ENCODE measurements around the gene EIF3I. TPM values are rescaled to one million over a fixed set of nuclear protein-coding genes. Genes with fewer than 3 reads are reported as not detected.

EIF3I gene
- total and polyA plus RNA-seq, 12 donors, result 187 to 672 (median 226) TPM

DNA sequence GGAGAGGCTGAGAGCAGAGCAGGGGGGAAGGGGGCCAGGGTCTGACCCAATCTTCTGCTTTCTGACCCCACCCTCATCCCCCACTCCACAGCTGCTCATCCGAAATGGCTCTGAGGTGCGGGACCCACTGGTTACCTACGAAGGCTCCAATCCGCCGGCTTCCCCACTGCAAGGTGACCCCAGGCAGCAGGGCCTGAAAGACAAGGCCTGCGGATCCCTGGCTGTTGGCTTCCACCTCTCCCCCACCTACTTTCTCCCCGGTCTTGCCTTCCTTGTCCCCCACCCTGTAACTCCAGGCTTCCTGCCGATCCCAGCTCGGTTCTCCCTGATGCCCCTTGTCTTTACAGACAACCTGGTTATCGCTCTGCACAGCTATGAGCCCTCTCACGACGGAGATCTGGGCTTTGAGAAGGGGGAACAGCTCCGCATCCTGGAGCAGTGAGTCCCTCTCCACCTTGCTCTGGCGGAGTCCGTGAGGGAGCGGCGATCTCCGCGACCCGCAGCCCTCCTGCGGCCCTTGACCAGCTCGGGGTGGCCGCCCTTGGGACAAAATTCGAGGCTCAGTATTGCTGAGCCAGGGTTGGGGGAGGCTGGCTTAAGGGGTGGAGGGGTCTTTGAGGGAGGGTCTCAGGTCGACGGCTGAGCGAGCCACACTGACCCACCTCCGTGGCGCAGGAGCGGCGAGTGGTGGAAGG lies 52.6 kb downstream of the EIF3I start:
- Histone ChIP-seq H3K4me3 (no peak overlapping the region), H3K27ac (no peak overlapping the region), H3K9me3 (replicated peaks in 1 of 3) (no peaks in the 10 kb centered on the region), H3K4me1 (replicated peaks in 1 of 2) (no peaks in the 10 kb centered on the region), H3K27me3 (peaks cover 3% of the 10 kb centered on the region), H3K36me3 (replicated peaks in 1 of 2) (no peaks in the 10 kb centered on the region)
- 77 to 86% (median 83%) methylated on average over 21 to 31 of the region's 31 CpGs for WGBS, 4 donors
- TF ChIP-seq, protein P1, sequence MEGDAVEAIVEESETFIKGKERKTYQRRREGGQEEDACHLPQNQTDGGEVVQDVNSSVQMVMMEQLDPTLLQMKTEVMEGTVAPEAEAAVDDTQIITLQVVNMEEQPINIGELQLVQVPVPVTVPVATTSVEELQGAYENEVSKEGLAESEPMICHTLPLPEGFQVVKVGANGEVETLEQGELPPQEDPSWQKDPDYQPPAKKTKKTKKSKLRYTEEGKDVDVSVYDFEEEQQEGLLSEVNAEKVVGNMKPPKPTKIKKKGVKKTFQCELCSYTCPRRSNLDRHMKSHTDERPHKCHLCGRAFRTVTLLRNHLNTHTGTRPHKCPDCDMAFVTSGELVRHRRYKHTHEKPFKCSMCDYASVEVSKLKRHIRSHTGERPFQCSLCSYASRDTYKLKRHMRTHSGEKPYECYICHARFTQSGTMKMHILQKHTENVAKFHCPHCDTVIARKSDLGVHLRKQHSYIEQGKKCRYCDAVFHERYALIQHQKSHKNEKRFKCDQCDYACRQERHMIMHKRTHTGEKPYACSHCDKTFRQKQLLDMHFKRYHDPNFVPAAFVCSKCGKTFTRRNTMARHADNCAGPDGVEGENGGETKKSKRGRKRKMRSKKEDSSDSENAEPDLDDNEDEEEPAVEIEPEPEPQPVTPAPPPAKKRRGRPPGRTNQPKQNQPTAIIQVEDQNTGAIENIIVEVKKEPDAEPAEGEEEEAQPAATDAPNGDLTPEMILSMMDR (IDR thresholded peaks at IDR 0.05), result no peak
- no peak for TF ChIP-seq POLR2A (IDR thresholded peaks at IDR 0.05)
- no peak for DNase-seq
- intact Hi-C loops (cut with DNase I), result no loop called here

DNA sequence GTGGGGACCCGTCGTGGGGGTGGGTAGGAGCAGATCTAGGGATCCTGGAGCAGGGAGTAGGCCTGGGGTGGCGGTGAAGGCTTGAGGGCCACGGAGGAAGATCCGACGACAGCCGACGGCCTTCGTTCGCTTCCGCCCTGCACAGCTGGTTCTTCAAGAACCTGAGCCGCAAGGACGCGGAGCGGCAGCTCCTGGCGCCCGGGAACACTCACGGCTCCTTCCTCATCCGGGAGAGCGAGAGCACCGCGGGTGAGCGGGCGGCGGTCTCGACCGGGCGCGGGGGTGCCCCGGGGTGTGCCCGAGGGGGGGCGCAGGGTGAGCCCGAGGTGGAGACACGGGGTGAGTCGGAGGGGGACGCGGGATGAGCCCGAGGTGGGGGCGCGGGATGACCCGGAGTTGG lies 53.2 kb downstream of the EIF3I start:
- peak in 3 of 7 donors; percentile 34 to 54 (median 34) for DNase-seq
- peak overlapping the region in 1 of 4 donors; percentile 19 for H3K4me3 ChIP-seq

DNA sequence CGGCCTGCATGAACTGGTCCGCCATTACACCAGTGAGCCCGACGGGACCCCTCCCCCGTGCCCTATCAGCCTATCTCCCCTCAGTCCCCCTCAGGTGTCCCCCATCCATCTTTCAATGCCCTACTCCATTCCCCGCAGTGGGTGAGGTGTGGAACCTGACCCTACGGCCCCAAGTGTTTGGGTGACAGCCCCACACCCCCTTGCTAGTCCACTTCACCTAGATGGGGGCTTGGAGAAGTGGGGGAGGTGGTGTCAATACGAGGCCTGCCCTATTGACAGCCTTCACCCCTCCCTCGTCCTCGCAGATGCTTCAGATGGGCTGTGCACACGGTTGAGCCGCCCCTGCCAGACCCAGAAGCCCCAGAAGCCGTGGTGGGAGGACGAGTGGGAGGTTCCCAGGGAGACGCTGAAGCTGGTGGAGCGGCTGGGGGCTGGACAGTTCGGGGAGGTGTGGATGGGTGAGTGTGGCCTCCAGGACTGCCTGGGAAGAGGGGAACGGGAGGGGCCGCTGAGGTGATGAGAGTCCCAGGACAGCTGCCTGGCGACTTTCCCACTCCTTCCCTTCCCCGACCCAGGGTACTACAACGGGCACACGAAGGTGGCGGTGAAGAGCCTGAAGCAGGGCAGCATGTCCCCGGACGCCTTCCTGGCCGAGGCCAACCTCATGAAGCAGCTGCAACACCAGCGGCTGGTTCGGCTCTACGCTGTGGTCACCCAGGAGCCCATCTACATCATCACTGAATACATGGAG lies 54.0 kb downstream of the EIF3I start:
- WGBS, 4 donors, result 74 to 85% (median 85%) methylated on average over 18 to 30 of the region's 30 CpGs
- TF ChIP-seq POLR2A (IDR thresholded peaks at IDR 0.05), result no peak
- TF ChIP-seq, protein P1 (IDR thresholded peaks at IDR 0.05), result no peak
- Histone ChIP-seq H3K27me3 (peaks cover 3% of the 10 kb centered on the region), H3K4me1 (replicated peaks in 1 of 2) (no peaks in the 10 kb centered on the region), H3K36me3 (replicated peaks in 1 of 2) (no peaks in the 10 kb centered on the region), H3K27ac (no peak overlapping the region), H3K4me3 (no peak overlapping the region), H3K9me3 (replicated peaks in 1 of 3) (no peaks in the 10 kb centered on the region)
- DNase-seq, result no peak
- intact Hi-C loops (cut with DNase I), result no loop called here

More for the DNA sequence above, 53.2 kb downstream of the EIF3I start:
- H3K9me3 ChIP-seq (replicated peaks in 1 of 3), result no peaks in the 10 kb centered on the region
- H3K27ac ChIP-seq, result no peak overlapping the region
- intact Hi-C loops (cut with DNase I), result no loop called here
- no peaks in the 10 kb centered on the region for H3K36me3 ChIP-seq (replicated peaks in 1 of 2)
- WGBS, 4 donors, result 7 to 15% (median 11%) methylated on average over 4 to 41 of the region's 41 CpGs
- TF ChIP-seq, protein P1 (IDR thresholded peaks at IDR 0.05), result no peak
- TF ChIP-seq POLR2A (IDR thresholded peaks at IDR 0.05), result no peak
- H3K27me3 ChIP-seq, result peaks cover 3% of the 10 kb centered on the region
- no peaks in the 10 kb centered on the region for H3K4me1 ChIP-seq (replicated peaks in 1 of 2)

Small RNA genes lying within 50 kb of the gene (small RNA-seq; reads per million reads assigned to genes)
- gene RF00017, result 0 reads per million in 2 donors

Other genes starting within 250 kb of the EIF3I start
- 100 to 1,000 TPM in 1 of 9 donors, 10 to 100 TPM in 8; 50.1 to 108 (median 77.1) TPM for gene KHDRBS1, start 208.5 kb upstream of the EIF3I start, total RNA-seq
- 10 to 100 TPM; 37.3 to 88.2 (median 43.7) TPM for gene KHDRBS1, start 208.5 kb upstream of the EIF3I start, polyA plus RNA-seq
- 10 to 100 TPM in 4 of 9 donors, 1 to 10 TPM in 5; 4.4 to 17.4 (median 8.9) TPM for gene TMEM39B, start 149.5 kb upstream of the EIF3I start, total RNA-seq
- gene TMEM39B, start 149.5 kb upstream of the EIF3I start, polyA plus RNA-seq, result 10 to 100 TPM in 2 of 3 donors, 1 to 10 TPM in 1; 9.2 to 15.1 (median 14.2) TPM
- 10 to 100 TPM; 39.3 to 86.6 (median 71.5) TPM for gene KPNA6, start 114.4 kb upstream of the EIF3I start, total RNA-seq
- 10 to 100 TPM in 1 of 3 donors, 1 to 10 TPM in 2; 9.3 to 31.2 (median 9.5) TPM for gene KPNA6, start 114.4 kb upstream of the EIF3I start, polyA plus RNA-seq
- 10 to 100 TPM; 52.7 to 97.4 (median 66.1) TPM for gene TXLNA, start 42.7 kb upstream of the EIF3I start, total RNA-seq
- 10 to 100 TPM; 14.9 to 51.0 (median 25.7) TPM for gene TXLNA, start 42.7 kb upstream of the EIF3I start, polyA plus RNA-seq
- gene CCDC28B, start 21.8 kb upstream of the EIF3I start, total RNA-seq, result 10 to 100 TPM; 11.4 to 34.0 (median 20.5) TPM
- gene CCDC28B, start 21.8 kb upstream of the EIF3I start, polyA plus RNA-seq, result 10 to 100 TPM in 2 of 3 donors, 1 to 10 TPM in 1; 3.4 to 47.7 (median 42.6) TPM
- 1 to 10 TPM; 1.5 to 3.6 (median 2.7) TPM for gene IQCC, start 16.7 kb upstream of the EIF3I start, total RNA-seq
- gene IQCC, start 16.7 kb upstream of the EIF3I start, polyA plus RNA-seq, result 1 to 10 TPM; 3.1 to 3.9 (median 3.6) TPM
- gene DCDC2B, start 13.3 kb upstream of the EIF3I start, total RNA-seq, result not detected
- not detected for gene DCDC2B, start 13.3 kb upstream of the EIF3I start, polyA plus RNA-seq
- 10 to 100 TPM in 7 of 9 donors, 1 to 10 TPM in 2; 2.1 to 27.1 (median 16.3) TPM for gene TMEM234, start 54 bp upstream of the EIF3I start, total RNA-seq
- gene TMEM234, start 54 bp upstream of the EIF3I start, polyA plus RNA-seq, result 10 to 100 TPM; 10.2 to 57.7 (median 34.6) TPM
- gene FAM167B, start 24.8 kb downstream of the EIF3I start, total RNA-seq, result 10 to 100 TPM in 8 of 9 donors, 1 to 10 TPM in 1; 3.2 to 34.5 (median 26.0) TPM
- gene FAM167B, start 24.8 kb downstream of the EIF3I start, polyA plus RNA-seq, result 10 to 100 TPM in 2 of 3 donors, 1 to 10 TPM in 1; 5.8 to 58.2 (median 30.0) TPM
- 1 to 10 TPM in 6 of 9 donors, under 1 TPM in 3; 0.30 to 2.7 (median 1.9) TPM for gene LCK, start 28.9 kb downstream of the EIF3I start, total RNA-seq
- 1 to 10 TPM in 2 of 3 donors, under 1 TPM in 1; 0.46 to 2.9 (median 1.2) TPM for gene LCK, start 28.9 kb downstream of the EIF3I start, polyA plus RNA-seq
- 10 to 100 TPM; 52.2 to 95.2 (median 76.9) TPM for gene HDAC1, start 69.7 kb downstream of the EIF3I start, total RNA-seq
- gene HDAC1, start 69.7 kb downstream of the EIF3I start, polyA plus RNA-seq, result 10 to 100 TPM; 54.4 to 70.1 (median 59.6) TPM
- 10 to 100 TPM; 24.2 to 82.2 (median 49.0) TPM for gene MARCKSL1, start 113.8 kb downstream of the EIF3I start, total RNA-seq
- 10 to 100 TPM; 34.4 to 54.8 (median 49.2) TPM for gene MARCKSL1, start 113.8 kb downstream of the EIF3I start, polyA plus RNA-seq
- gene FAM229A, start 140.1 kb downstream of the EIF3I start, total RNA-seq, result 10 to 100 TPM in 3 of 9 donors, 1 to 10 TPM in 6; 1.3 to 12.8 (median 6.5) TPM
- gene FAM229A, start 140.1 kb downstream of the EIF3I start, polyA plus RNA-seq, result 100 to 1,000 TPM in 1 of 3 donors, 10 to 100 TPM in 1, 1 to 10 TPM in 1; 1.6 to 110 (median 56.7) TPM
- 1 to 10 TPM in 6 of 9 donors, under 1 TPM in 2, not detected in 1; 0.69 to 5.3 (median 2.1) TPM for gene TSSK3, start 140.1 kb downstream of the EIF3I start, total RNA-seq
- 1 to 10 TPM in 2 of 3 donors, under 1 TPM in 1; 0.84 to 2.1 (median 1.2) TPM for gene TSSK3, start 140.1 kb downstream of the EIF3I start, polyA plus RNA-seq
- 100 to 1,000 TPM in 8 of 9 donors, 10 to 100 TPM in 1; 95.5 to 153 (median 117) TPM for gene BSDC1, start 172.0 kb downstream of the EIF3I start, total RNA-seq
- 10 to 100 TPM; 47.9 to 80.2 (median 63.9) TPM for gene BSDC1, start 172.0 kb downstream of the EIF3I start, polyA plus RNA-seq
- gene ZBTB8B, start 242.7 kb downstream of the EIF3I start, total RNA-seq, result under 1 TPM in 7 of 9 donors, not detected in 2; under 0.01 to 0.89 (median 0.15) TPM
- under 1 TPM; 0.03 to 0.09 (median 0.08) TPM for gene ZBTB8B, start 242.7 kb downstream of the EIF3I start, polyA plus RNA-seq